Activated CD4-positive, alpha-beta T cell treated with anti-CD3 and anti-CD28 coated beads, Interleukin-2, amount 10 ng/mL, durations not matched to agents 24 days and 14 days (primary cell): ENCODE measurements around the gene NUDCD3. TPM values are rescaled to one million over a fixed set of nuclear protein-coding genes. Genes with fewer than 3 reads are reported as not detected.

Experiments used
- DNase-seq: peaks from one replicate; pipeline ENCODE4 v3.0.0; 2022
- H3K27ac Mint-ChIP-seq: one replicate; pipeline ENCODE4 v1.8.0; 2022; ENCODE audit warnings: mild to moderate bottlenecking, mixed read lengths
- H3K27me3 Mint-ChIP-seq: one replicate; pipeline ENCODE4 v1.8.0; 2022; ENCODE audit warnings: mixed read lengths
- H3K36me3 Mint-ChIP-seq: one replicate; pipeline ENCODE4 v1.8.0; 2022; ENCODE audit warnings: low read depth, mild to moderate bottlenecking, mixed read lengths
- H3K4me1 Mint-ChIP-seq: one replicate; pipeline ENCODE4 v1.8.0; 2021; ENCODE audit warnings: mixed read lengths
- H3K4me3 Mint-ChIP-seq: one replicate; pipeline ENCODE4 v1.8.0; 2022; ENCODE audit warnings: mild to moderate bottlenecking, moderate library complexity, mixed read lengths
- H3K9me3 Mint-ChIP-seq: one replicate; pipeline ENCODE4 v1.8.0; 2021; ENCODE audit warnings: mixed read lengths
- intact Hi-C: fragments of 100-400 bp; cut with micrococcal nuclease; formaldehyde crosslinking; loops from one replicate; pipeline ENCODE4 v1.15.1; 2023
- total RNA-seq: library from RNA; stranded (reverse); gene quantifications from 2 replicates; pipeline ENCODE4 v1.2.3, GENCODE V29; 2022

Gene NUDCD3
- 88.8 and 92.7 TPM in 2 replicates for total RNA-seq

- Mint-ChIP-seq H3K4me3 (peak within 1 kb of the TSS; percentile 85), H3K9me3 (no peaks in the 10 kb centered on the region), H3K27me3 (no peaks in the 10 kb centered on the region), H3K36me3 (peaks cover 22% of the 10 kb centered on the region), H3K27ac (peak within 1 kb of the TSS; percentile 88), H3K4me1 (peaks cover 33% of the 10 kb centered on the region)
- intact Hi-C loops, result loop anchor here (2.0 to 5.0 kb wide), 2 partner anchors 30 to 92 kb away; partner anchors contain the start of gene TMED4
- DNase-seq, result peak; percentile 95
These were observed at the start of gene NUDCD3 for GRCh38 chr7:44490351-44491200. NUDCD3 (minus strand) TSS chr7:44490658; CDS start chr7:44490600, 58 bp downstream.

- H3K4me1 Mint-ChIP-seq, result no peaks in the 10 kb centered on the region
- H3K27me3 Mint-ChIP-seq, result no peaks in the 10 kb centered on the region
- H3K27ac Mint-ChIP-seq, result no peak overlapping the region
- DNase-seq, result no peak
- no peak overlapping the region for H3K4me3 Mint-ChIP-seq
- H3K36me3 Mint-ChIP-seq, result no peaks in the 10 kb centered on the region
- intact Hi-C loops, result no loop called here
- no peaks in the 10 kb centered on the region for H3K9me3 Mint-ChIP-seq
These were observed 49.4 kb upstream of the NUDCD3 start for GRCh38 chr7:44539669-44540506.

GRCh38 chr7:44538798-44539668, 48.6 kb upstream of the NUDCD3 start:
- Mint-ChIP-seq H3K36me3 (no peaks in the 10 kb centered on the region), H3K4me3 (no peak overlapping the region), H3K9me3 (no peaks in the 10 kb centered on the region), H3K4me1 (no peaks in the 10 kb centered on the region), H3K27ac (no peak overlapping the region), H3K27me3 (no peaks in the 10 kb centered on the region)
- no peak for DNase-seq
- intact Hi-C loops, result no loop called here

GRCh38 chr7:44538093-44538797, 47.8 kb upstream of the NUDCD3 start:
- H3K4me1 Mint-ChIP-seq, result no peaks in the 10 kb centered on the region
- intact Hi-C loops, result no loop called here
- no peak overlapping the region for H3K27ac Mint-ChIP-seq
- H3K9me3 Mint-ChIP-seq, result no peaks in the 10 kb centered on the region
- H3K4me3 Mint-ChIP-seq, result no peak overlapping the region
- no peaks in the 10 kb centered on the region for H3K27me3 Mint-ChIP-seq
- no peak for DNase-seq
- H3K36me3 Mint-ChIP-seq, result no peaks in the 10 kb centered on the region

- Mint-ChIP-seq H3K27me3 (no peaks in the 10 kb centered on the region), H3K9me3 (no peaks in the 10 kb centered on the region), H3K27ac (no peak overlapping the region), H3K4me3 (no peak overlapping the region), H3K4me1 (no peaks in the 10 kb centered on the region), H3K36me3 (no peaks in the 10 kb centered on the region)
- intact Hi-C loops, result no loop called here
- DNase-seq, result no peak
These were observed 47.0 kb upstream of the NUDCD3 start for GRCh38 chr7:44537442-44537841.

GRCh38 chr7:44536090-44536489, 45.6 kb upstream of the NUDCD3 start:
- Mint-ChIP-seq H3K4me3 (no peak overlapping the region), H3K9me3 (no peaks in the 10 kb centered on the region), H3K27ac (no peak overlapping the region), H3K36me3 (no peaks in the 10 kb centered on the region), H3K4me1 (no peaks in the 10 kb centered on the region), H3K27me3 (no peaks in the 10 kb centered on the region)
- DNase-seq, result no peak
- intact Hi-C loops, result no loop called here

- H3K36me3 Mint-ChIP-seq, result no peaks in the 10 kb centered on the region
- peak overlapping the region; percentile 17 for H3K27ac Mint-ChIP-seq
- no peak overlapping the region for H3K4me3 Mint-ChIP-seq
- no peaks in the 10 kb centered on the region for H3K9me3 Mint-ChIP-seq
- H3K27me3 Mint-ChIP-seq, result no peaks in the 10 kb centered on the region
- DNase-seq, result no peak
- intact Hi-C loops, result no loop called here
- no peaks in the 10 kb centered on the region for H3K4me1 Mint-ChIP-seq
These were observed 45.0 kb upstream of the NUDCD3 start for GRCh38 chr7:44535348-44536064.

GRCh38 chr7:44534501-44534900, 44.0 kb upstream of the NUDCD3 start:
- intact Hi-C loops, result no loop called here
- H3K27ac Mint-ChIP-seq, result no peak overlapping the region
- DNase-seq, result peak; percentile 83
- no peaks in the 10 kb centered on the region for H3K9me3 Mint-ChIP-seq
- no peaks in the 10 kb centered on the region for H3K4me1 Mint-ChIP-seq
- H3K27me3 Mint-ChIP-seq, result no peaks in the 10 kb centered on the region
- H3K36me3 Mint-ChIP-seq, result no peaks in the 10 kb centered on the region
- no peak overlapping the region for H3K4me3 Mint-ChIP-seq

- Mint-ChIP-seq H3K4me1 (no peaks in the 10 kb centered on the region), H3K9me3 (no peaks in the 10 kb centered on the region), H3K4me3 (no peak overlapping the region), H3K27ac (no peak overlapping the region), H3K36me3 (no peaks in the 10 kb centered on the region), H3K27me3 (peaks cover under 1% of the 10 kb centered on the region)
- intact Hi-C loops, result no loop called here
- no peak for DNase-seq
These were observed 43.6 kb upstream of the NUDCD3 start for GRCh38 chr7:44534087-44534486.

- Mint-ChIP-seq H3K36me3 (no peaks in the 10 kb centered on the region), H3K4me1 (no peaks in the 10 kb centered on the region), H3K4me3 (no peak overlapping the region), H3K9me3 (no peaks in the 10 kb centered on the region), H3K27me3 (peaks cover 2% of the 10 kb centered on the region), H3K27ac (no peak overlapping the region)
- no peak for DNase-seq
- intact Hi-C loops, result no loop called here
These were observed 43.0 kb upstream of the NUDCD3 start for GRCh38 chr7:44533301-44534055.

- H3K4me3 Mint-ChIP-seq, result no peak overlapping the region
- intact Hi-C loops, result no loop called here
- peaks cover 2% of the 10 kb centered on the region for H3K27me3 Mint-ChIP-seq
- no peak for DNase-seq
- H3K9me3 Mint-ChIP-seq, result no peaks in the 10 kb centered on the region
- H3K27ac Mint-ChIP-seq, result no peak overlapping the region
- no peaks in the 10 kb centered on the region for H3K4me1 Mint-ChIP-seq
- H3K36me3 Mint-ChIP-seq, result no peaks in the 10 kb centered on the region
These were observed 41.2 kb upstream of the NUDCD3 start for GRCh38 chr7:44531421-44532380.
